ENCODE data around the gene ZNF674. TPM values are rescaled to one million over a fixed set of nuclear protein-coding genes. Genes with fewer than 3 reads are reported as not detected.

Gene ZNF674
- 10 to 100 TPM in 1 of 2 donors, under 1 TPM in 1; 0.99 to 10.4 TPM for total RNA-seq

GRCh38 chrX:46545111-46546005, at the start of gene ZNF674:
Gene ZNF674 (minus strand): TSS chrX:46545421. CDS start chrX:46542087, 3,334 bp downstream.
- intact Hi-C loops (cut with DNase I): no loop called here
- 0% methylated on average over 5 to 42 of the region's 57 CpGs for WGBS, 2 donors
- Histone ChIP-seq H3K36me3 (replicated peaks in 1 of 2; ENCODE audit: insufficient read depth in 1 of 2, low read depth in 2 of 2) (no peaks in the 10 kb centered on the region), H3K4me1 (peaks cover 19% of the 10 kb centered on the region), H3K27me3 (no peaks in the 10 kb centered on the region), H3K27ac (peak within 1 kb of the TSS; percentile 27 to 83 (median 71)), H3K9me3 (no peaks in the 10 kb centered on the region), H3K4me3 (peak within 1 kb of the TSS; percentile 56 to 75)
- TF ChIP-seq POLR2A (IDR thresholded peaks at IDR 0.05) (peak; percentile 27 to 78 (median 75)), CTCF (IDR thresholded peaks at IDR 0.05) (peak in 5 of 7 experiments; percentile 18 to 57 (median 51))
- DNase-seq: peak; percentile 91 to 93 (median 92)
- peak; percentile 96 for ATAC-seq

GRCh38 chrX:46589977-46590723, 44.9 kb upstream of the ZNF674 start:
- ATAC-seq: no peak
- no peak for TF ChIP-seq POLR2A (IDR thresholded peaks at IDR 0.05)
- no peak for TF ChIP-seq CTCF (IDR thresholded peaks at IDR 0.05)
- no peaks in the 10 kb centered on the region for H3K36me3 ChIP-seq (replicated peaks in 1 of 2; ENCODE audit: insufficient read depth in 1 of 2, low read depth in 2 of 2)
- WGBS, 2 donors: 69 to 74% methylated on average over 7 of the region's 7 CpGs
- DNase-seq: peak in 1 of 4 donors; percentile 3
- H3K27ac ChIP-seq: no peak overlapping the region
- no peak overlapping the region for H3K4me3 ChIP-seq
- H3K9me3 ChIP-seq: no peaks in the 10 kb centered on the region
- intact Hi-C loops (cut with DNase I): no loop called here
- H3K4me1 ChIP-seq: no peaks in the 10 kb centered on the region
- no peaks in the 10 kb centered on the region for H3K27me3 ChIP-seq

- no peak overlapping the region for H3K4me3 ChIP-seq
- no peak for ATAC-seq
- no peaks in the 10 kb centered on the region for H3K27me3 ChIP-seq
- intact Hi-C loops (cut with DNase I): no loop called here
- H3K36me3 ChIP-seq (replicated peaks in 1 of 2; ENCODE audit: insufficient read depth in 1 of 2, low read depth in 2 of 2): no peaks in the 10 kb centered on the region
- no peaks in the 10 kb centered on the region for H3K9me3 ChIP-seq
- 74 to 86% methylated on average over 4 of the region's 4 CpGs for WGBS, 2 donors
- DNase-seq: peak in 3 of 4 donors; percentile 21 to 32 (median 27)
- H3K4me1 ChIP-seq: no peaks in the 10 kb centered on the region
- H3K27ac ChIP-seq: peak overlapping the region in 2 of 4 donors; percentile 30 to 32
- TF ChIP-seq POLR2A (IDR thresholded peaks at IDR 0.05) (no peak), CTCF (IDR thresholded peaks at IDR 0.05) (no peak)
Observed at GRCh38 chrX:46588263-46588662, 43.0 kb upstream of the ZNF674 start.

- ATAC-seq: no peak
- TF ChIP-seq POLR2A (IDR thresholded peaks at IDR 0.05): no peak
- no peak for TF ChIP-seq CTCF (IDR thresholded peaks at IDR 0.05)
Observed at GRCh38 chrX:46587753-46588171, 42.5 kb upstream of the ZNF674 start.

More at GRCh38 chrX:46587753-46588171, 42.5 kb upstream of the ZNF674 start:
- 11 to 17% methylated on average over 3 to 4 of the region's 5 CpGs for WGBS, 2 donors
- Histone ChIP-seq H3K4me3 (no peak overlapping the region), H3K9me3 (no peaks in the 10 kb centered on the region), H3K27me3 (no peaks in the 10 kb centered on the region), H3K36me3 (replicated peaks in 1 of 2; ENCODE audit: insufficient read depth in 1 of 2, low read depth in 2 of 2) (no peaks in the 10 kb centered on the region), H3K27ac (peak overlapping the region in 2 of 4 donors; percentile 30 to 32), H3K4me1 (no peaks in the 10 kb centered on the region)
- intact Hi-C loops (cut with DNase I): no loop called here
- no peak for DNase-seq
